NOMO-1 treated with DMSO at 0.1 percent for 48 hours (cell line): ENCODE measurements around the gene HUS1B.
"Not testable (repeated sequence)": the region's sequence is repeated elsewhere in the genome, so short reads cannot be mapped to it uniquely, and the experiment has no call there.

ENCODE experiments used
- DNase-seq: peaks from one replicate; lab custom pipeline; 2025; ENCODE audit not compliant: unreplicated experiment; lab: John Stamatoyannopoulos, UW

HUS1B gene

DNA sequence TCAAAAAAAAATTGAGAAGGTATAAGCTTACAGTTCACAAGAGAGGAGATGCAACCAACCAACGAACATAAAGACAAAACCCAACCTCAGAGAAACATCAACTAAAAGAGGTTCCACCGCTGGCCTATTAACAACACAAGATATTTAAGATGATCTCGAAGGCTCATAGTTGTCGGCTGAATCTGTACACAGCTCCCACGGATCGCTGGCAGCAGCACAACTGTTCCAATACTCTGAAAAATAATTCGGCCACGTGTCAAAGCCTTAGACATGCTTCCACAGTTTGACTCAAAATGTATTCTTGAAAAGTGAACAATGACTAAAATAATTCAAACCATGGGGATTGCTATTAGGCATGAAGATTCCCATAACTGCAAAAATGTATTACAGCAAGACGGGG is 22.4 kb upstream of the HUS1B start:
- DNase-seq, result no peak

DNA sequence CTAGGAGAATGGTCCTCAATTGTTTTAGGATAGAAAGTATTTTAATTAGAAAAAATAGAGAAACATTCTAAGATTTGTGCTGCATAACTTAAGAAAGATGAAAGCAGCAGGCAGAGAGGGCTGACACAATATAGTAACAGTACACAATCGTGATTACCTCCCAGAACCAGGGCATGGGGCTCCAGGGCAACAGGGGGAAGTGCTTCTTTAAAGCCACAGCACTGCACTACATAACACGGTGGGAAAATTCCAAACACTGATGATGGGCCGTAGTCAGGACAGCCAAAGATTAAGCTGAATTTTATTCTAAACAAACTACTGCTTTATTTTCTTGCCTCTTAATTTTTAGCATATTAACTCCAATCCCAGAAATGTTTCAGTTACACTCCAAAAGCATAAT is 21.6 kb upstream of the HUS1B start:
- DNase-seq, result no peak

GRCh38 chr6:677919-678318 is 21.0 kb upstream of the HUS1B start:
- DNase-seq, result no peak

DNA sequence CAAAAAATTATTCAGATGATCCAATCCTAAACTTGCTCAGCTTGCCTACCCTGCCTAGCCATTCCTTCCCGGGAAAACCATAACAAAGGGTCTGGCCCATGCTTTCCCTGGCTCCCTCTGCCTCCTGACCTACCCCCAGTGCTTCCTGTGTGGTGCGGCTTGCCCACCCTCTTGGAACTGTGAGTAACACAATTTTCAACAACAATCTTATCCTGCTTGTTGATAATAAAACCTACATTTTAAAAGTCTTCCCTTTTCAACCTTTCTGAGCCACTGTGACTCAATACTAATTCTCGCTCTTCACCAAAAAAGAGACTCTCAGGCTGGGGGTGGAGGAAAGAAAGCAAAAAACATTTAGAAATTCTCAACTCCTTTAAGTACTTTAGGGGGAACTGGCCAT is 18.1 kb upstream of the HUS1B start:
- no peak for DNase-seq

GRCh38 chr6:674406-674805 is 17.5 kb upstream of the HUS1B start:
- DNase-seq, result no peak

- no peak for DNase-seq
Measured at GRCh38 chr6:667253-667927, 10.5 kb upstream of the HUS1B start.

DNA sequence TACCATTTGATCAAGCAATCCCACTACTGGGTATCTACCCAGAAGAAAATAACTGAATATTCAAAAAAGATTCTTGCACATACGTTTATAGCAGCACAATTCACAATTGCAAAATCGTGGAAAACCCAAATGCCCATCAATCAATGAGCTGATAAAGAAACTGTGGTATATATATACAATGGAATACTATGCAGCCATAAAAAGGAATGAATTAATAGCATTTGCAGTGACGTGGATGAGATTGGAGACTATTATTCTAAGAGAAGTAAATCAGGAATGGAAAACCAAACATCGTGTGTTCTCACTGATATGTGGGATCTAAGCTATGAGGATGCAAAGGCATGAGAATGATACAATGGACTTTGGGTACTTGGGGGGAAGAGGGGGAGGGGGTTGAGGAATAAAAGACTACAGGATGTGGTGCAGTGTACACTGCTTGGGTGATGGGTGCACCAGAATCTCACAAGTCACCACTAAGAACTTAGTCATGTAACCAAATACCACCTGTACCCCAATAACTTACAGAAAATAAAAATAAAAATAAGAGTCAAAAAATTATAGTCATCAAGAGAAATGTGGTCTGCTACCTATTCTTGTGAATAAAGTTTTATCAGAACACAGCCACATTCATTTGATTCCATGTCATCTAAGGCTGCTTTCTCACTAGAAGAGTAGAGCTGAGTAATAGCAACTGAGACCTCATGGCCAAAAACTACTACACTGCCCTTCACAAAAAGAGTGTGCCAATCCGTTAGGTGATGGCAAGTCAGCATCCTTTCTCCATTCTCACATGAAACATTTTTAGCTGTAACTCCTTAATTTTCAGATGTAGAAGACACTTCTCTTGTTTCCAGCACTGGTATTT is 8.7 kb upstream of the HUS1B start:
- DNase-seq, result no peak

DNA sequence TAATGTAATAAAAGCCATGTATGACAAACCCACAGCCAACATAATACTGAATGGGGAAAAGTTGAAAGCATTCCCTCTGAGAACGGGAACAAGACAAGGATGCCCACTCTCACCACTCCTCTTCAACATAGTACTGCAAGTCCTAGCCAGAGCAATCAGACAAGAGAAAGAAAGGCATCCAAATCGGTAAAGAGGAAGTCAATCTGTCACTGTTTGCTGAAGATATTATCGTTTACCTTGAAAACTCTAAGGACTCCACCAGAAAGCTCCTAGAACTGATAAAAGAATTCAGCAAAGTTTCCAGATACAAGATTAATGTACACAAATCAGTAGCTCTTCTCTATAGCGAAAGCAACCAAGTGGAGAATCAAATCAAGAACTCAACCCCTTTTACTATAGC is 6.9 kb upstream of the HUS1B start:
- not testable (repeated sequence) for DNase-seq

DNA sequence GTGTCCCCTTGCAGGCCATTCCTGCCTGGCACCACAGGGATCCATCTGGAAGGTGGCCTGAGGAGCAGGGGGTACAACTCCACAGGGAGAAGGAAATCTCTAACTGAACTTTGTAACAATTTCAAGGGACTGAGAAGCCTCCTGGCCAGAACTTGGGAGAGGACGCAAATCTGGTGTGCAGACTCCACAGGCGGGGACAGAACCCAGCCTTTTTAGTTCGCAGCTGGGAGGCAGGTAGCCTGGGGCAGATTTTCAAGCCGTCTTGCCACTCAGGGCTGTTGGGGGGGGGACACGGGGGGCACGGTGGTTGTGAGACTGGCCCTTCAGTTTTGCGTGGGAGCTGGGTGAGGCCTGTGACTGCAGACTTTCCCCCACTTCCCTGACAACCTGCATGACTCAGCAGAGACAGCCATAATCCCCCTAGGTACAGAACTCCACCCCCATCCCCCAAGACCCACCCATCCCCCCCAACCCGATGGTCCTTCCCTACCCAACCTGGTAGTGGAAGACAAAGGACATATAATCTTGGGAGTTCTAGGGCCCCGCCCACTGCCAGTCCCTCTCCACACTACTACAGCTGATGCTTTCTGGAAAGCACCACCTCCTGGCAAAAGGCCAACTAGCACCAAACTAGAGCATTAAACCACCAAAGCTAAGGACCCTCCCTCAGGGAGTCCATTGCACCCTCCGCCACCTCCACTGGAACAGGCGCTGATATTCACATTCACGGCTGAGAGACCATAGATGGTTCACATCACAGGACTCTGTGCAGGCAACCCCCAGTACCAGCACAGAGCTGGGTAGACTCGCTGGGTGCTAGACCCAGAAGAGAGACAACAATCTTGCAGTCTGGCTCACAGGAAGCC is 3.0 kb upstream of the HUS1B start:
- DNase-seq, result no peak

DNA sequence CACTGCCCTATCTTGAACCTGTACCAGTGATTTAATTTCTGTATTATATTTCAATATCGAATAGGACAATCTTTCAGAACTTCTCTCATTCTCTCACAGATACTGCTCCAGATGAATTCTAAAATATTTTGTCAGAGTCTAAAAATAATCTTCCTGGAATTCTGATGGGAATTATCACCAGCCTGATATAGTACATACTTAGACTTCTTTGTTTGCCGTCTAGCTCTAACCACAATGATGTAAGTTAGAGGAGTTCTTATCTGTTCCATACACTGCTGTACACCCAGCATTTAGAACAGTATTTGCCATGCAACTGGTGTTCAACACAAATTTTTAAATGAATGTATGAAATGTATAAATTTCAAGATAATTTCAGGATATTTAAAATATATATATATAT is 1.3 kb upstream of the HUS1B start:
- no peak for DNase-seq

GRCh38 chr6:657743-658142 is 843 bp upstream of the HUS1B start:
- no peak for DNase-seq

DNA sequence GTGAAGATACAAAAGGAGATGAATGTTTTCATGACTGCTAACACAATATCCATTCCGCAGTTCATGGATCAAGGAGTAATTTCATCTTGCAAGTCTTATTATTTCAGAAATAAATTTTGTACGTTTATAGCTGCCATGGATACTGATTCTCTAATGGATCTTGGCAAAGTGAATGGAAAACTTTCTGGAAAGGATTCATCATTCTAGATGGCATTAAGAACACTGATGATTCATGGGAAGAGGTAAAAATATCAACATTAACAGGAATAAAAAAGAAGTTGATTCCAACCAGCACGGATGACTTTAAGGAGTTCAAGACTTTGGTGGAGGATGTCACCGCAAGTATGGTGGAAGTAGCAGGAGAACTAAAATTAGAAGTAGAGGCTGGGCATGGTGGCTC is 2.8 kb downstream of the HUS1B start:
- DNase-seq, result no peak

DNA sequence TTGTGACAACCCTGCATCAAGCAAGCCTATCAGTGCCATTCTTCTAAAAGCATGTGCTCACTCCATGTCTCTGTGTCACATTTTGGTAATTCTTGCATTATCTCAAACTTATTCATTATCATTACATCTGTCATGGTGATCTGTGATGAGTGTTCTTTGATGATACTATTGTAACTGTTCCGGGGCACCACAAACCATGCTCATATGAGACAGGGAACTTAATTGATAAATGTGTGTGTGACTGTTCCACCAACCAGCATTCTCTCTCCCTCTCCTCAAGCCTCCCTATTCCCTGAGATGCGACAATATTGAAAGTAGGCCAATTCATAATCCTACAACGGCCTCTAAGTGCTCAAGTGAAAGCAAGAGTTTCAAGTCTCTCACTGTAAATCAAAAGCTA is 4.0 kb downstream of the HUS1B start:
- no peak for DNase-seq

GRCh38 chr6:650098-650497 is 6.8 kb downstream of the HUS1B start:
- DNase-seq, result no peak

GRCh38 chr6:642805-643204 is 14.1 kb downstream of the HUS1B start:
- DNase-seq, result peak; percentile 49

- DNase-seq, result no peak
Measured at GRCh38 chr6:641225-641985, 15.5 kb downstream of the HUS1B start.

DNA sequence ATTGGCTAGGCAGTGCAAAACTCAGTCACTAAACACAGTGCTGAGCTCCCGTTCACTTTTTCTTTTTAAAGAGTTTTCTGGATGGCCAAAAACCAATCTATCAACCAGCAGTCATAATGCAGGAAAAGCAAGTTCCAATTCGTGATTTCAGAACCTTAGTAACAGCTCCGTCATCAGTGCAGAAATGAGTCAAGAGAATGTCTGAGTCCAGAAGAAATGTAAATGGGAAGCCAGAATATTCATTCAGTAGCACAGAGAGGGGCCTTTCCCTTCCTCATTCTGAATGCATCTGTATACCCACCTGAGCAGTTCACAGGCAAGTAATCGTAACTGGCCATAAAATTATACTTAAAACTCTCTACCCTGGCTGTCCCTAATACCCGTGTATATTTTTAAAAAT is 20.4 kb downstream of the HUS1B start:
- DNase-seq, result no peak

GRCh38 chr6:635233-635632 is 21.7 kb downstream of the HUS1B start:
- DNase-seq, result no peak

DNA sequence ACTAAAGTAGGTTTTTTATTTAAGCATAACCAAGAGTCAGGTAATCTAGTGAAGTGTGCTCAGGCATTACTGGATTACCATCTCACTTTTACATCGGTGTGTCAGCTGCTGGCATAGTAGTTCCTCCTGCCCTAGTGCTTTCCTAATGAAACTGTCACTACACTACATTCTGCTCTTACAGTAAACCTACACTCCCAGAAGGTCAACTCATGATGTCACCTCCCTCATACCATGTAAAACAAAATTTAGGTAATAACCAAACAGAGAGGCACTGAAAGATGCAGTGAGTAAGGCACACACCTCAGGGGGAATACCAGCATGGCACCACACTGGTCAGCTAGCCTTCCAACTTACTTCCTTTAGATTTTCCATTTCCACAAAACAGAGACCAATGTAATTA is 23.3 kb downstream of the HUS1B start:
- DNase-seq, result no peak

GRCh38 chr6:628766-629165 is 28.1 kb downstream of the HUS1B start:
- no peak for DNase-seq

DNA sequence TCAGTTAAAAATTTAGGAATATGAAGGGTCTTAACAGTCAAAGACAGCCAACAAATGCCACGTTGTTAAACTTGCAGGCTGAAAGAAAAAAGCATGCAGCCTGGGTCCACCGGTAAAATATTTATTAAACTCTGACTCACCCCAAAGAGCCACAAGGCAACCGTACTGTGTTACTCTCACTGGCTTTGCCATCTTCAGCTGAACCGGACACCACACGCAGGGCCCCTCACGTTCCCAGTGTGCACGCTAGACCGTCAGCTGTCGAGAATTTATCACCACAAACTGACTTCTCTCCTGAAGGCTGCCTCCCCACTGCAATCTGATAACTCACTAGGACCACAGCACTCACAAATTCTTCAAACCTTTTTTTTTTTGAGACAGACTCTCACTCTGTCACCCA is 30.7 kb downstream of the HUS1B start:
- no peak for DNase-seq
